ENCODE data around the gene HCFC1.

Gene HCFC1

GRCh38 chrX:153925739-153926551 lies 45.7 kb downstream of the HCFC1 start, which contains the start of gene ARHGAP4:
TSS of gene ARHGAP4 (minus strand) at chrX:153926264. CDS start at chrX:153926202, 62 bp downstream.
- no peaks in the 10 kb centered on the region for H3K27me3 ChIP-seq (ENCODE audit: low read depth, low read length)

DNA sequence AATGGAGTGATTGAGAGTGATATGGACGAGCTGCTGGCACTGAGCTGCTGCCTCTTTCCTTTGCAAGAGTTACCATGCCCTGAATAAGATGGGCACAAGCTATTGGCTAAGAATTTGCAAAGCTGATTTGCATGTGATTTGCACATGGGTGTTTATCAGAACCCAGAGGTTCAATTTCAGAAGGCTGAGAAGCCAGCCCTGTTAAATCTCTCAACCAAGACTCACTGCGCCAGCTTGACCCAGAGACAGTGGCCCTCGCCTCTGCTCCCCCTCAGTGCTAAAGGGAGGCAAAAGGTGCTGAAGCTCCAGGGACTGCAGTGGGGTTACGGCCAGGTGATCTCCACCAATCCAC lies 46.3 kb downstream of the HCFC1 start:
- H3K27ac ChIP-seq (ENCODE audit: low read length): no peak overlapping the region
- peaks cover 0 to 38% of the 10 kb centered on the region in 2 donors for H3K4me1 ChIP-seq (ENCODE audit: control insufficient read depth in 1 of 2, insufficient read depth in 2 of 2, low read length in 2 of 2)
- H3K27me3 ChIP-seq (ENCODE audit: low read depth, low read length): no peaks in the 10 kb centered on the region

More at GRCh38 chrX:153925739-153926551, 45.7 kb downstream of the HCFC1 start, which contains the start of gene ARHGAP4:
- H3K4me3 ChIP-seq (ENCODE audit: low read depth in 1 of 2, low read length in 2 of 2): peak within 1 kb of the TSS; percentile 59 to 75
- H3K4me1 ChIP-seq (ENCODE audit: control insufficient read depth in 1 of 2, insufficient read depth in 2 of 2, low read length in 2 of 2): peaks cover 0 to 38% of the 10 kb centered on the region in 2 donors
- H3K27ac ChIP-seq (ENCODE audit: low read length): peak within 1 kb of the TSS; percentile 89
- peaks cover 0 to 6% of the 10 kb centered on the region in 2 donors for H3K36me3 ChIP-seq (ENCODE audit: control insufficient read depth in 1 of 2, insufficient read depth in 2 of 2, low read length in 2 of 2)
- H3K9me3 ChIP-seq (ENCODE audit: control insufficient read depth in 1 of 2, low read length in 2 of 2): no peaks in the 10 kb centered on the region

GRCh38 chrX:153924149-153924861 lies 47.3 kb downstream of the HCFC1 start:
- no peaks in the 10 kb centered on the region for H3K9me3 ChIP-seq (ENCODE audit: control insufficient read depth in 1 of 2, low read length in 2 of 2)
- H3K27me3 ChIP-seq (ENCODE audit: low read depth, low read length): no peaks in the 10 kb centered on the region
- peak overlapping the region; percentile 14 for H3K27ac ChIP-seq (ENCODE audit: low read length)
- H3K4me1 ChIP-seq (ENCODE audit: control insufficient read depth in 1 of 2, insufficient read depth in 2 of 2, low read length in 2 of 2): peaks cover 0 to 38% of the 10 kb centered on the region in 2 donors
- no peaks in the 10 kb centered on the region for H3K36me3 ChIP-seq (ENCODE audit: control insufficient read depth in 1 of 2, insufficient read depth in 2 of 2, low read length in 2 of 2)
- peak overlapping the region; percentile 8 to 44 for H3K4me3 ChIP-seq (ENCODE audit: low read depth in 1 of 2, low read length in 2 of 2)

More for the DNA sequence above, 46.3 kb downstream of the HCFC1 start:
- Histone ChIP-seq H3K4me3 (ENCODE audit: low read depth in 1 of 2, low read length in 2 of 2) (peak overlapping the region; percentile 44), H3K36me3 (ENCODE audit: control insufficient read depth in 1 of 2, insufficient read depth in 2 of 2, low read length in 2 of 2) (peaks cover 0 to 2% of the 10 kb centered on the region in 2 donors), H3K9me3 (ENCODE audit: control insufficient read depth in 1 of 2, low read length in 2 of 2) (no peaks in the 10 kb centered on the region)

DNA sequence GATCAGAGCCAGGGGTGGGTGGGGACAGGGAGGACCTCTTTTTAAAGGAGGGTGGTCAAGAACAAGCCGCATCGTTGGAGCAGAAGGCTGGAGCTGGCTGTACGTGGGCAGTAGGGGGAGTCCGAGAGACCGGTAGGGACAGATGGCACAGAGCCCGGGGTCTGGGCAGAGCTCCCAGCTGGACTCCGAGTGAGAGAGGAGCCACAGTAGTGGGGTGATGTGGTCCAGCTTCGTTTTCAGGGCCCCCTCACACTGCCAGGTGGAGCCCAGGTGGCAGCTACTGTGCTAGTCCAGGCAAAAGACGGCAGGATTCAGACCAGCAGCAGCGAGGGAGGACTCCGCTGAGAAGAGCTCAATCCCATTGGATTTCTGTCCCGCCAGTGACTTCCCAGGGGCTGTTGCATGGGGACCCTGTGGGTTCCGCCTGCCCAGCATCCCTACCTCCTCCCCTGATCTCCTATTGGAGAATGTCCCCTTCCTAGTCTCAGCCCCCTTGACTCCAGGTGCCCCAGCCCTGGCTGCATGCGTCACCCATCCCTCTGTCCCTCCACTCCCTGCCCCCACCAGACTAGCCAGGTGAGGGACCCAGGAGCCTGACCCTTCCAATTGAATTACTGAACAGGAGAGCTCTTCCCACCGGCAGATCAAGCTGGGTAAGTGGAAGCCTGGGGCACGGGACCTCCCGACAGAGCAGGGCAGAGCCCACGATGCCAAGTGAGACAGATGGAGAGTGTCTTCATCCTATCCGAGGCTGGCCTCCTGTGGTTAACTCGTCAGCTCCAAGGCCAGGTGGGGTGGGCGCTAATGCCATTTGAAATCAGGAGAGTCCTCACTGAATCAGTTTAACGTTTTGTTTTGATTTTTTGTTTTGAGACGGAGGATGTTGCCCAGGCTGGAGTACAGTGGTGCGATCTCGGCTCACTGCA lies 48.4 kb downstream of the HCFC1 start:
- Histone ChIP-seq H3K36me3 (ENCODE audit: control insufficient read depth in 1 of 2, insufficient read depth in 2 of 2, low read length in 2 of 2) (no peaks in the 10 kb centered on the region), H3K4me1 (ENCODE audit: control insufficient read depth in 1 of 2, insufficient read depth in 2 of 2, low read length in 2 of 2) (peaks cover 0 to 33% of the 10 kb centered on the region in 2 donors), H3K4me3 (ENCODE audit: low read depth in 1 of 2, low read length in 2 of 2) (no peak overlapping the region), H3K9me3 (ENCODE audit: control insufficient read depth in 1 of 2, low read length in 2 of 2) (no peaks in the 10 kb centered on the region), H3K27me3 (ENCODE audit: low read depth, low read length) (no peaks in the 10 kb centered on the region), H3K27ac (ENCODE audit: low read length) (no peak overlapping the region)

- Histone ChIP-seq H3K4me1 (ENCODE audit: control insufficient read depth in 1 of 2, insufficient read depth in 2 of 2, low read length in 2 of 2) (peaks cover 0 to 28% of the 10 kb centered on the region in 2 donors), H3K4me3 (ENCODE audit: low read depth in 1 of 2, low read length in 2 of 2) (peak overlapping the region in 1 of 2 donors; percentile 36), H3K9me3 (ENCODE audit: control insufficient read depth in 1 of 2, low read length in 2 of 2) (no peaks in the 10 kb centered on the region), H3K27me3 (ENCODE audit: low read depth, low read length) (no peaks in the 10 kb centered on the region), H3K27ac (ENCODE audit: low read length) (no peak overlapping the region), H3K36me3 (ENCODE audit: control insufficient read depth in 1 of 2, insufficient read depth in 2 of 2, low read length in 2 of 2) (no peaks in the 10 kb centered on the region)
Measured at GRCh38 chrX:153921511-153922446, 49.8 kb downstream of the HCFC1 start.

- Histone ChIP-seq H3K27me3 (ENCODE audit: low read depth, low read length) (no peaks in the 10 kb centered on the region), H3K36me3 (ENCODE audit: control insufficient read depth in 1 of 2, insufficient read depth in 2 of 2, low read length in 2 of 2) (no peaks in the 10 kb centered on the region), H3K9me3 (ENCODE audit: control insufficient read depth in 1 of 2, low read length in 2 of 2) (no peaks in the 10 kb centered on the region), H3K4me1 (ENCODE audit: control insufficient read depth in 1 of 2, insufficient read depth in 2 of 2, low read length in 2 of 2) (peaks cover 0 to 24% of the 10 kb centered on the region in 2 donors), H3K27ac (ENCODE audit: low read length) (no peak overlapping the region), H3K4me3 (ENCODE audit: low read depth in 1 of 2, low read length in 2 of 2) (peak overlapping the region in 1 of 2 donors; percentile 36)
Measured at GRCh38 chrX:153921070-153921469, 50.5 kb downstream of the HCFC1 start.

DNA sequence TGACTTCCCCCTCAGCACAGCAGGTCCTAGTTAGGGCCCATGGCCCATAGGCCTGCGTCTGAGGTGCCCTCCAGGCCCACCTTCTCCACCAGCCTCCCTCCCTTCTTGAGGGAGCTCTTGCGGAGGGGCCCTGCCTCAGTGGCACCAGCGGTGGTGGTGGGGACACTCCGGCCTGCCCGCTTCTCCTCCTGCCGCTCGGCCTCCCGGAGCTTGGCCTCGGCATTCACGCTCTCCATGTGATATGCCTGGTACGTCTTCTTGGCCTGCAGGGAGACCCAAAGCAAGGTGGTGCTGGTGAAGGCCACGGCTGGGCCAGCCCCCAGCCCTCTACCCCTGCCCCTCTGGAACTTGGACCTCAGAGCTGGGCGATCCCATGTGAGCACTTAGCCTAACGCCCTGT lies 51.1 kb downstream of the HCFC1 start:
- Histone ChIP-seq H3K9me3 (ENCODE audit: control insufficient read depth in 1 of 2, low read length in 2 of 2) (no peaks in the 10 kb centered on the region), H3K27me3 (ENCODE audit: low read depth, low read length) (no peaks in the 10 kb centered on the region), H3K4me3 (ENCODE audit: low read depth in 1 of 2, low read length in 2 of 2) (no peak overlapping the region), H3K4me1 (ENCODE audit: control insufficient read depth in 1 of 2, insufficient read depth in 2 of 2, low read length in 2 of 2) (peaks cover 0 to 24% of the 10 kb centered on the region in 2 donors), H3K36me3 (ENCODE audit: control insufficient read depth in 1 of 2, insufficient read depth in 2 of 2, low read length in 2 of 2) (no peaks in the 10 kb centered on the region), H3K27ac (ENCODE audit: low read length) (no peak overlapping the region)

DNA sequence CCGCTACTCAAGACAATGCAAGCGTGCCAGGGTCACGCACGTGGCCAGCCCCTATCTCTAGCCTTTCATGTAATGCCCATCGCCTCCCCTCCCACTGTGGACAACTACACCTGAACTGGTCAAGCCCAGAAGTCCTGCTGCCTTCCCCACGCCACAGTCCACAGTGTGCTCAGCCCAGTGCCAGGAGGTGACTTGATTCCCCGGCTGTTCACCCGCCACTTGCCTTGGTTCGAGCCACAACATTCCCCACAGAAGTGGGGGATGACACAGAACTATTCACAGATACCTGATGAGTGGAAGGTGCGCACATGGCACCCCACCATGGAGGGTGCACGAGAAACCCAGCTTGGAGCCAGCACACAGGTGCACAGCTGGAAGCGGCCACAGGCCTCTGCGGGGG lies 52.3 kb downstream of the HCFC1 start:
- H3K27me3 ChIP-seq (ENCODE audit: low read depth, low read length): no peaks in the 10 kb centered on the region
- H3K4me1 ChIP-seq (ENCODE audit: control insufficient read depth in 1 of 2, insufficient read depth in 2 of 2, low read length in 2 of 2): peaks cover 0 to 24% of the 10 kb centered on the region in 2 donors
- H3K27ac ChIP-seq (ENCODE audit: low read length): no peak overlapping the region
- no peaks in the 10 kb centered on the region for H3K9me3 ChIP-seq (ENCODE audit: control insufficient read depth in 1 of 2, low read length in 2 of 2)
- no peak overlapping the region for H3K4me3 ChIP-seq (ENCODE audit: low read depth in 1 of 2, low read length in 2 of 2)
- no peaks in the 10 kb centered on the region for H3K36me3 ChIP-seq (ENCODE audit: control insufficient read depth in 1 of 2, insufficient read depth in 2 of 2, low read length in 2 of 2)

GRCh38 chrX:153917869-153918268 lies 53.7 kb downstream of the HCFC1 start:
- Histone ChIP-seq H3K9me3 (ENCODE audit: control insufficient read depth in 1 of 2, low read length in 2 of 2) (no peaks in the 10 kb centered on the region), H3K27ac (ENCODE audit: low read length) (no peak overlapping the region), H3K4me3 (ENCODE audit: low read depth in 1 of 2, low read length in 2 of 2) (no peak overlapping the region), H3K36me3 (ENCODE audit: control insufficient read depth in 1 of 2, insufficient read depth in 2 of 2, low read length in 2 of 2) (no peaks in the 10 kb centered on the region), H3K4me1 (ENCODE audit: control insufficient read depth in 1 of 2, insufficient read depth in 2 of 2, low read length in 2 of 2) (peaks cover 0 to 17% of the 10 kb centered on the region in 2 donors), H3K27me3 (ENCODE audit: low read depth, low read length) (no peaks in the 10 kb centered on the region)

- no peaks in the 10 kb centered on the region for H3K4me1 ChIP-seq (ENCODE audit: control insufficient read depth in 1 of 2, insufficient read depth in 2 of 2, low read length in 2 of 2)
- no peak overlapping the region for H3K4me3 ChIP-seq (ENCODE audit: low read depth in 1 of 2, low read length in 2 of 2)
- no peaks in the 10 kb centered on the region for H3K27me3 ChIP-seq (ENCODE audit: low read depth, low read length)
- no peaks in the 10 kb centered on the region for H3K9me3 ChIP-seq (ENCODE audit: control insufficient read depth in 1 of 2, low read length in 2 of 2)
- H3K27ac ChIP-seq (ENCODE audit: low read length): no peak overlapping the region
- H3K36me3 ChIP-seq (ENCODE audit: control insufficient read depth in 1 of 2, insufficient read depth in 2 of 2, low read length in 2 of 2): no peaks in the 10 kb centered on the region
Measured at GRCh38 chrX:153913701-153914100, 57.9 kb downstream of the HCFC1 start.

All from muscle layer of duodenum (tissue), 2 donors.